ENCODE measurements around the gene BYSL.
A peak's percentile ranks its signal among the peaks of the same experiment; 100 is the strongest.
"Not testable (repeated sequence)": the region's sequence is repeated elsewhere in the genome, so short reads cannot be mapped to it uniquely, and the experiment has no call there.

The BYSL gene

DNA sequence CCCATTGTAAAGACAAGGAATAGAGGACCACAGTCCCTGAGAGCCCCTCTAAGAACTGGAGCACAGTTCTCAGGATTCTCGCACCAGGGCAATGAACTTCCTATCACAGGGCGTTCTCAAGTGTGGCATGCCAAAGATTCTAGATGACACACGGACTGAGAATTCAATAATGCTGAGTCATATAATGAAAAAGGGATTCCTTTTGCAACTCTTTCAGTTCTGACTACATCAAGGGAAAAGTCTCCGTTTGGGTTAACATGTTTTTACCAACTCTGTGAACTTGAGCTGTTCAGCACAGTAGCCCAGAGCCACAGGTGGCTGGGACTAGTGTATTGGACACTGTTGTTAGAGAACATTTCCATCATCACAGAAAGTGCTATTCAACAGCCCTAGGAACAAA, 3.8 kb upstream of the BYSL start:
- no peak for DNase-seq

DNA sequence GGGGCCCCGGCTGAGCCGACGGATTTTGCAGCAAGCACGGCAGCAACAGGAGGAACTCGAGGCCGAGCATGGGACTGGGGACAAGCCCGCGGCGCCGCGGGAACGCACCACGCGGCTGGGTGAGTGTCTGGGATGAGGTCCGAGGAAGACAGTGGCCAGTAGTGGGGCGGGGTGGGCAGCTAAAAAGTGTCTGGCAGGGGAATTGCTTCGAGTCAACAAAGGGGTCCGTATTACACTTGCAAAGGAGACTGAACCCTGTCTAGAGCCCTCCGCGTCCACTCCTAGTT, 356 bp downstream of the BYSL start:
- no peak for DNase-seq

- DNase-seq = no peak
Observed at GRCh38 chr6:41922154-41922553, 855 bp downstream of the BYSL start.

- no peak for DNase-seq
Observed at GRCh38 chr6:41927253-41927652, 6.0 kb downstream of the BYSL start.

DNA sequence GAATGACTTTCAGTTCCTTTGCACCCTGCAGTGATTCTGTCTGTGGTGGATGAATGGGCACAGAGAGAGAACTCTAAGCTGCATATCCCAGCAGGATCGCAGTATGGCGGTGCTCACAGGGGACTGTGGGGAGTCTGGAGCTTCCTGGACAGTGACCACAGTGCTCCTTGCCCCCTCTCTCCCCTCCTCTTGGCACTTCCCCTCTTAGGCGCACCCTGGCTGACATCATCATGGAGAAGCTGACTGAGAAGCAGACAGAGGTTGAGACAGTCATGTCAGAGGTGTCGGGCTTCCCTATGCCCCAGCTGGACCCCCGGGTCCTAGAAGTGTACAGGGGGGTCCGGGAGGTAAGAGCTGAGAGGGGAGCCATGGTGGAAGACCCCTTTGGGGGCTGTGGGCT, 8.6 kb downstream of the BYSL start:
- DNase-seq = no peak

- DNase-seq = no peak
Observed at GRCh38 chr6:41931792-41932191, 10.5 kb downstream of the BYSL start.

GRCh38 chr6:41932378-41932777, 11.1 kb downstream of the BYSL start:
- DNase-seq = no peak

GRCh38 chr6:41934278-41935192, 13.2 kb downstream of the BYSL start:
- no peak for DNase-seq

DNA sequence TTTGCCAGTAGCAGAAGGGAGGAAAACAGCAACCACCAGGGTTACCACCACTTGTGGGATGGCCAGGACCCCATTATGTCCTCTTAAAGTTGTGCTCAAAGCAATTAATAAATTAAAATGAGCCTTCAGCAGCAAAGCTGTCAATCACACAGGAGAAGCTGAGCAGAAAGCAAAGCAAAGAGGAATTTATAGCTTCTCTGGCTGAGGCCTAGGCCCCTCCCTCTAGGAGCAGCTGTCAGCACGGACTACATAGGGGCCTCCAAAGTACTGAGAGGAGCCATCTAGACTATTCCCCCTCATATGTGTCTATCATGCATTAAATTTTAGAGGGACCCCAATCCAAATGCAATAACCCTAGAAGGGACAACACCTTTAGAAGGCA, 13.9 kb downstream of the BYSL start:
- no peak for DNase-seq

DNA sequence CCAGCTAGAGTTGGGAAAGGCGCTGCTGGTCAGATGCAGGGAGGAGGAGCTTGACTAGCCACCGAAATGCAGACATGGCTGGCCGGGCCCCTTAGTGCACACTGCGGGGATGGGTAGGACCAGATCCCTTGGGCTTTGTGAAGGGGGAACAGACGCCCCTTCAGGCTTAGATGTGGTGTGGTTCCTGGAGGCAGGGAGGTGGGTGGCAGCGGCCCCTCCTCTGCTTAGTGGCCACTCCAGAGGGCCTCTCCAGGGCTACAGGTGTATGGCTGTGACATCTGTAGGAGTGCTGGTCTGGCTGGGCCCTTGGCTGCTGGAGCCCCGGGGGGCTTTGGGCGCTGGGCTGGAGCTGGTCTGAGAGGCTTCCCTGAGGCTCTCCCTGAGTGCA, 14.4 kb downstream of the BYSL start:
- no peak for DNase-seq

- peak; percentile 44 for DNase-seq
Observed at GRCh38 chr6:41936073-41936837, 15.0 kb downstream of the BYSL start.

- no peak for DNase-seq
Observed at GRCh38 chr6:41937472-41937860, 16.2 kb downstream of the BYSL start.

DNA sequence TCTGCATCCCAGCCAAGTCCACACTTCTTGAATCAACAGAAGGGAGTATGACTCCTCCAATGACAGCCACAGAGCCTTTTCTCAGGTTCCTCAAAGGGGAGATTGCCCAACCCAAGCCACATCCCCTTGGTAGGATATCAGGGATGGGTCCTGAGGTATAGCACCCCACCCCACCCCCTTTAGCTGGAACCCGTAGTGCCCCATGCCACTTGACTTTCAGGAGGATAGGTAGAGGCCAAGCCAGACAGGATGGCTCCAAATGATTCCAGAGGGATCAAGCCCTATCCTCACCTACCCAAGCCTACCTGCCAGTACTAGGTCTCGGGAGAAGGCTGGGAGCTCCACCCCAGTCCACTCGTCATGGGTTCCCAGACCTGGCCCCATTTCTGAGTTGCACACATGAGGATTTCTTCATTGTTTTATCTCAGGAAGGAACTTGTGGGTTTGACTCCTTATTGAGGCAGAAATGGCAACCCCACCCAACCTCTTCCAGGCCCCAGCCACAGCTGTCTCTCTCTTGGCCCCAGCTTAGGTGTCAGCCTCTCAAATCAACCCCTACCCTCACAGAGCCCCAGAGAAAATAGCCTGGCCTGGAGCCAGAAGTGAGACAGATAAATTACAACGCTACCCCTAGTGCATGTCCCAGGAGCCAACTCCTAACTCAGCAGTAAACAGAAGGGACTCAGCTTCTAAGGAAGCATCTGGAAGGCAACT, 16.7 kb downstream of the BYSL start:
- no peak for DNase-seq

GRCh38 chr6:41938590-41939175, 17.4 kb downstream of the BYSL start:
- DNase-seq = no peak

- no peak for DNase-seq
Observed at GRCh38 chr6:41939176-41939847, 18.0 kb downstream of the BYSL start.

DNA sequence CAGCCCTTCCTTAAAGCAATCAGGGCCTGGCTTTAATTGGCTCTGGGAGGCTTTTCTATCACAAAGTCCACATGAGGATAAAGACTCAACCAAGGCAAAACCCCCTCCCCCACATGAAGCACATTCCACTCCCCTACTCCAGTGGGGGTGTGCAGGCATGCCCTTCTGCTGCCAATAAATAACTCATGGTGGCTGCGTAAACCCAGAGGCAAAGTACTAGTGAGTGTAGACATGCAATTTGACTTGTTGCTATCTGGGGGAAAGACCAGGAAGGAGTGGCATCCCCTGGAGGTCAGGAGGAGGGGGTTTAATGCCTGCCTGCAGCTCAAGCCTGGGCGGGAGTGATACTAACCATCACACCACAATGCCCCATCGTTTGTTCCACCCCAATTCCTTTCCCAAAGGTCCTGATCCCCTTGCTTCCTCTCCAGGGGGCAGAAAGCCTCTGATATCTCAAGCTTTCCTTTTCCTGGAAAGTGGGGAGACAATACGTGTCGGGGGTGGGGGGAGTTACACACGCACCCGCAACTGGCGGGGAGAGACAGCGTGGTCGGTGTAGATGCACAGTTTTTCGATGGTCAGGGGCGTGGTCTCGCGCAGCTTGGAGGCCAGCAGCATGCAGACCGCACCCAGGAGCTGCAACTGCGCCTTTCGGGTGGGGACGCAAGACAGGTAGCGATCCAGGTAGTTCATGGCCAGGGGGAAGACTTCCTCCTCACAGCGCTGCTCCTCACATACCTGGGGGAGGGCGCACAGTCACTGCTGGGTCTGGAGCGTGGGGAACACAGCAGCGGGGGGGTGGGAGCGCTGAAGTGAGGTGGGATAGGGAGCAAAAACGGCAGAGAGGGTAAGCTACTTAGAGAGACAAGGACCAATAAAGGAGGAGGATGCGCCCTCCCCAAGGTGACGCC, 18.8 kb downstream of the BYSL start:
- no peak for DNase-seq

- peak; percentile 14 for DNase-seq
Observed at GRCh38 chr6:41940759-41941279, 19.5 kb downstream of the BYSL start.

DNA sequence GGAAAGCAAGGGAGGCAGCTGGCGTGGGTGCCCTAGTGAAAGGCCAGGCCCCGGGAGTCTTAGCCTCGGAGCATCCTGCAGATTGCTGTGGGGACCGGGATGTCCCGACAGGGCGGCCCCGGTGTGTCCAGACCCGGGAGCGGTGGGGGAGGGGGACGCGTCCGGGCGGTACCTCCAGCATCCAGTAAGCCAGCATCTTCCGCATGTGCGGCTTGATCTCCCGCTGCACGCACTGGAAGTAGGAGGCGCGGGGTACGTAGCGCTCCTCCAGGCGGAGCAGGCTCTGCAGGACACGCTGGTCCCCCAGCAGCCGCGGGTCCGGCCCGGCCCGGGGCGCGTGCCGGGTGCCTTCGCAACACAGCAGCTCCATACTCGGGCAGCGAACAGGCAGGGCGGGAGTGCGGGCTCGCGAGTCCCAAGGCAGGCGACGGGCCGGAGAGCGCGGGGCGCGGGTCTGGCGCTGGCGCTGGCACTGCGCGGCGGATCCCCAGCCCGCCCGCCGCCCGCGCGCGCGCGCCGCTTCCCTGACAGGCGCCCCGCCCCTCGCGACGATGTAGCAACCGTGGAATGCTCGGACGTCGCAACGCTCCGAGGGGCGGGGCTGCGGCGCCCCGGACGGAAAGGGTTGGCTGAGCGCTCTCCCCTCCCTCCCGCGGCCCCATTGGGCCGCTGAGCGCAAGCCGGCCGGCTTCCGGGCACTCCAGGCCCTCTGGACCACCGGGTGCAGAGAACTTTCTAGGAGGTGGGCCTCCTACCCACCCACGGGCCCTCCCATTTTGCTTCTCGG, 20.2 kb downstream of the BYSL start, which contains the start of gene CCND3:
CCND3 (minus strand) TSS at position 529 of the 787 bp plus-strand sequence; CDS start at position 370, 159 bp downstream.
- DNase-seq = peak; percentile 87

DNA sequence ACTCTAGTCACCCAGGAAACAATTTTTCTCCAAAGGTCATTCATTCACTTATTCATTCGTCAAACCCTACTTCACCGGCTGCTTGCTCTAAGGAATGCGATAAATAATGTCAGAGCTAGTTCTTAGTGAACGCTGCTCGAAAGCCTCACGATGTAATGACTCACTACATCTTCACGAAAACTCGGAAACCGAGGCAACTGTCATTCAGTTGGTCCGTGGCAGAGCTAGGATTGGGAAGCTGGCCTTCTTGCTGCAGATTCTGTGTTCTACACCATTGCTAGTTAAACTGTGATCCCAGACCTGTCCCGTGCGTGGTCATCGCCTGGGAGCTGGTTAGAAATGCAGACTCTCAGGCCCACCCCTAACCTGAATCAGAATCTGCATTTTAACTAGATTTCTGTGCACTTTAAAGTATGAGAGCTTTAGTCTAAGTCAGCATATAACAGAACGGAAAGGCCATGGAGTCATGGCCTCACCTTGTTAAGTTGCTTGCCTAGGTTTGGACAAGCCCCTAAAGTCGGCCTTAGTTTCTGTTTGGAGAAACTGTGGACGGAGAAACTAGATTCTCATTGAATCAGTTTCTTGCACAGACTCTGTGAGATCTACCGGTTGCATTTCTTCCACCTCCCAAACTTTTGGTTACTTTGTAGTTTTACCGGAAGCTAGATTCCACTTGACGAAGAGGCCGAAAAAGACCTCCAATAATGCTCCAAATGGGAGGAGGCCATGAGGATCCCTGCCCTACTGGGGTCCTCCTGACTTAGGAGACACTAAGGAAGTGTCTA, 21.0 kb downstream of the BYSL start:
- no peak for DNase-seq

DNA sequence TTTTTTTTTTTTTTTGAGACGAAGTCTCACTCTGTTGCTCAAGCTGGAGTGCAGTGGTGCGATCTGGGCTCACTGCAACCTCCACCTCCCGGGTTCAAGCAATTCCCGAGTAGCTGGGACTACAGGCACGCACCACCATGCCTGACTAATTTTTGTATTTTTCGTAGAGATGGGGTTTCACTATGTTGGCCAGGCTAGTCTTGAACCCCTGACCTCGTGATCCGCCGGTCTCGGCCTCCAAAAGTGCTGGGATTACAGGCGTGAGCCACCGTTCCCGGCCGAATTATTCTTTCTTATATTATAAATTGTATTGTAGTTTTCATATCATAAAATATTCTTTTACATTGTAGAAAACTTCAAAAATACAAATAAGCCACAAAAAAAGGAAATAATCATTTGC, 21.6 kb downstream of the BYSL start:
- DNase-seq = not testable (repeated sequence)

Data from COR-L47 (cell line).